Activated naive CD4-positive, alpha-beta T cell treated with anti-CD3 and anti-CD28 coated beads, Interleukin-2, amount 50 U/mL, for 24 hours (primary cell): Measurements from ENCODE around the gene PRDM13.

Experiments used
- H3K27ac Mint-ChIP-seq: one replicate; pipeline ENCODE4 v1.8.0; 2021; ENCODE audit warnings: mild to moderate bottlenecking, mixed read lengths
- H3K27me3 Mint-ChIP-seq: one replicate; pipeline ENCODE4 v1.8.0; 2021; ENCODE audit warnings: mixed read lengths
- H3K36me3 Mint-ChIP-seq: one replicate; pipeline ENCODE4 v1.8.0; 2021; ENCODE audit warnings: mixed read lengths
- H3K4me1 Mint-ChIP-seq: one replicate; pipeline ENCODE4 v1.8.0; 2021; ENCODE audit warnings: mixed read lengths
- H3K4me3 Mint-ChIP-seq: one replicate; pipeline ENCODE4 v1.8.0; 2021; ENCODE audit warnings: mild to moderate bottlenecking, mixed read lengths
- H3K9me3 Mint-ChIP-seq: one replicate; pipeline ENCODE4 v1.8.0; 2021; ENCODE audit warnings: mixed read lengths

PRDM13 gene

GRCh38 chr6:99660206-99660605 lies 53.6 kb downstream of the PRDM13 start:
- Mint-ChIP-seq H3K36me3 (no peaks in the 10 kb centered on the region), H3K4me3 (no peak overlapping the region), H3K27ac (no peak overlapping the region), H3K27me3 (peaks cover 7% of the 10 kb centered on the region), H3K4me1 (no peaks in the 10 kb centered on the region), H3K9me3 (no peaks in the 10 kb centered on the region)

DNA sequence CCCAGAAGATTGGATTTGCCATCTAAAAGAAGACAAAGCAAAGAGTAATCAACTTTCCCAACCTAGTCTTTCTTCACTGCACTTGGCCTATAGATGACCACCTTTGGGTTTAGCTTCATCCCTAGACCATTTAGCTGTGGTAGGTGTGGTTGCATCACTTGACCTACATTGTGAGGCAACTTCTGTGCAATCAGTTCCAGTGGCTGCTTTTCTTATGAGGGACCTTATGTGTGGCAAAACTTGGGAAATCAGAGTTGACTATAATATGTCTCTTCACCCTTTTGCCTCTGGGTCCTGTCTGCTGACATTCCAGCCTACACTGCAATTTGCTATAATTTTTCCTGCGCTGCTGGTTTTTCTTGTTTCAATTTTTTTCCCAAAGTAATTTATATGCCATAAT lies 55.2 kb downstream of the PRDM13 start:
- H3K4me3 Mint-ChIP-seq, result no peak overlapping the region
- peaks cover 3% of the 10 kb centered on the region for H3K27me3 Mint-ChIP-seq
- no peaks in the 10 kb centered on the region for H3K36me3 Mint-ChIP-seq
- H3K9me3 Mint-ChIP-seq, result no peaks in the 10 kb centered on the region
- H3K27ac Mint-ChIP-seq, result no peak overlapping the region
- no peaks in the 10 kb centered on the region for H3K4me1 Mint-ChIP-seq

GRCh38 chr6:99662616-99663015 lies 56.0 kb downstream of the PRDM13 start:
- Mint-ChIP-seq H3K4me1 (no peaks in the 10 kb centered on the region), H3K27me3 (peaks cover 2% of the 10 kb centered on the region), H3K9me3 (no peaks in the 10 kb centered on the region), H3K36me3 (no peaks in the 10 kb centered on the region), H3K27ac (no peak overlapping the region), H3K4me3 (no peak overlapping the region)
